HTR-8/SVneo (cell line): ENCODE data around the gene MED14.
"Not testable (repeated sequence)": the region's sequence is repeated elsewhere in the genome, so short reads cannot be mapped to it uniquely, and the experiment has no call there.

ENCODE experiments used
- DNase-seq: peaks from one replicate; pipeline ENCODE4 v3.0.0; 2011; ENCODE audit warnings: low spot score, mixed read lengths; ENCODE audit not compliant: insufficient read length
- FAIRE-seq: peaks from 2 replicates; lab custom pipeline; 2011; peaks lifted over from hg19 to GRCh38; lab: Jason Lieb, UNC

The MED14 gene

DNA sequence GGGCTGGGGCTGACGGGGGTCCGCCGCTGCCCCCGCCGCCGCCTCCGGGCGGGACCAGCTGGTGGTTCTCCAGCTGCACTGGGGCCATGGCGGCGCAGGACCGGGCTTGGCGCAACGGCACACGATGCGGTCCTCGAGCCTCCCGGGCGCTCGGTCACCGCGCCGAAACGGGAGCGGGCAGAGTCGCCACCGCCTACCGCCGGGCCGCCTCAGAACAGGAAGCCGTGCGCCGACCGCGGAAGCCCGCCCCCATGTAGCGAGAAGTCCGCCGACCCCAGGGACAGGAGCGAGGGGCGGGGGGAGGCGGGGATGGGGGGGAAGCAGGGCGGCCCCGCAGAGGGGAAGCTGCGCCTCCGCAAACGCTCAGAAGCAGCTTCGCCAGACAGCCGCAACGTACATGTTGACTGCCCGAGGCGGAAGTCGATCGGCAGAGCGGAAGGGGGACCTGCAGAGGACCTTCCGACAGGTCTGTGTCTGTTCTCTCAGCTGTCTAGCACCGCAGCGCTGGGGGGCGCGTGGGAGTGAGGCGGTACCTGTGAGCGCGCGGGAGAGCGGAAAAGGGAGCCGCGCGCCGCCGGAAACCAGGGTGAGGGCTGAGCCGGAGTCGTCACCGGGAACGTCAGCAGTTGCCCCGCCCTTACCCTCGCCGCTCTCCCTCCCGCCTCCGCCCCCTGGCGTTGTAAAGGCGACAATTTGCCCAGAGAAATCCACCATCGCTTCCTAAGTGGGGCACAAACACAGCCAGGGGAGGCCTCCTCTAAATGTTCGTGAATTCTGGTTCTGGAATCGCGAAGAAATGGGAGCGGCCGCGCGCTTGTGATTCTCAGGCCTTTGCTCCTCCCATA is at the start of gene MED14:
MED14 (minus strand) TSS at position 218 of the 845 bp plus-strand sequence; CDS start at position 88, 130 bp downstream.
- FAIRE-seq (peak; percentile 94), DNase-seq (peak; percentile 70)

DNA sequence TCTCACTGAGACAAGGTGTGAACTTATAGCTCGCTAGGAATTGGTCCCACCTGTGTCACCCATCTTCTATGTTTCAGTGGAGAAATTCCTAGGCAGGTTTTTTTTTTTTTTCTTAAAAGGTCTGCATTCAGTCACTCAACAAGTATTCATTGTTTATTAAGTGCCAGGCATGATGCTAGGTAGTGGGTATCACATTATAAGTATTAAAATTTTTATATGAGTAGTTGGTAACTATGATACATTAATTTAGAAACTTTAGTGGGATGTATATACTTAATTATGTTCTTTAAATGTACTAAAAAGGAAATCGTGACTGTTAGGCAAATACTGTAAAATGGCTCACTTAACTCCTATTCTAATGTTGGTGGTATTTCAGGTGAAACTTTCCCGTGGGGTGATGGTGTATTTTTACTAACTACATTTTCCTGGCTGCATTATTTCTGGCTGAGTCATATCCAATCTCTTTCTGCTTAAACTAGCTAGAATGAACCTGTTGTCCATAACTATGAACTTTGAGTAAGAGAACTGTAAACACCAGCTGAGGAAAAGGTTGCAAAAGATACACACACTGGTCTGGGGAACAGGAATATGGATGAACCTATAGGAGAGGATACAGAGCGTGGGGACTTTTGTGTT is 49.3 kb upstream of the MED14 start:
- no peak for DNase-seq
- no peak for FAIRE-seq

DNA sequence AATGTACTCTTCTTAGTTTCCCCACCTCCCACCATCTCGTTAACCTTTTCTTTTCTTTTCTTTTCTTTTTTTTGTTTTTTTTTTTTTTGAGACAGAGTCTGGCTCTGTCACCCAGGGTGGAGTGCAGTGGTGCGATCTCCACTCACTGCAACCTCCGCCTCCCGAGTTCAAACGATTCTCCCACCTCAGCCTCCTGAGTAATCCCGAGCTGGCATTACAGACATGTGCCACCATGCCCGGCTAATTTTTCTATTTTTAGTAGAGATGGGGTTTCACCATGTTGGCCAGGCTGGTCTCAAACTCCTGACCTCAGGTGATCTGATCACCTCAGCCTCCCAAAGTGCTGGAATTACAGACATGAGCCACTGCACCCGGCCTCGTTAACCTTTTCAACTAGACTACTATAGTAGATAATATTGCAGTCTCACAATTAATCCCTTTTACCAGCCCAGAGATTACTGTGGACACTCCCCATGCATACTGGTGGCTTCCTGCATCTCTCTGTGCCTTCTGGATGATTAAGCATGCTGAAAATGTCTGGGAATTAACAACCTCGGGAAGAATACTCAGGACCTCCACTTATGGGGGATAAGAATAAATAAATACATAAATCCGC is 47.4 kb upstream of the MED14 start:
- DNase-seq, FAIRE-seq: not testable (repeated sequence)

DNA sequence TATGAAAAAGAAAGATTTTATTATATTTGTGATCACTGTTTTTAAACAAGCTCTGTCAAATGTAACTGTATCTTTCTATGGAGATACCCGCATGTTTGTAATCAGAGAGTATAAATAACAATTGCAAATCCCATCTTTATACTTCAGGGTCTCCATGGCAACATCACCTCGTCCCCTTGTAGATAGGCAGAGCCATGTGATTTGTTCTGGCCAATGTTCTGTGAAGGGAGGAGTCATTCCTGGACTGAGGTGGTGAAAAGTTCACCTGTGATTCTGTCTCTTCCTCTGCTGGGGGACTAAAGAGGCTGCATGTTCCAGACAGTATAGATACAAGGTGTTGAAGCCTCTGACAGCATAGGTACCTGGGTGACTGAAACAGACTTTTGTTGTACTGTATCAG is 45.6 kb upstream of the MED14 start:
- DNase-seq (no peak), FAIRE-seq (no peak)

DNA sequence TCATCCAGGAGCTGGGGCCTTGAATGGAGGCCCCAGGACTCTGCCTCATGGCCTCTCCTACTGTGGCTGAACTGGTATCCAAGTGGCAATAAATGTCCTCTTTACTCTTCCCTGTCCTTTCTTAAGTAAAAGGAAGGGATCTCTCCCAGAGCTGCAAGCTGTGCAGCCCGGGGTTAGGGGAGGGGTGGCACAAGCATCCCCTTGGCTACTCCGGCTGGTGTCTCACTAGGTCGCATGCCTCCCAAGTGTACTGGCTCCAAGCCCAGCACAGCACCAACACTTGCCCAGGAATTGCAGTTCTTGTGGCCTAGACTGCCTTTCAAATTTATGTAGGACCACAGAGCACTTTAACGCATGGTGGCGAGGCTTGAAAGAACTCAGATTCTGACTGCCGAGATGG is 44.7 kb upstream of the MED14 start:
- DNase-seq (no peak), FAIRE-seq (peak; percentile 33)

DNA sequence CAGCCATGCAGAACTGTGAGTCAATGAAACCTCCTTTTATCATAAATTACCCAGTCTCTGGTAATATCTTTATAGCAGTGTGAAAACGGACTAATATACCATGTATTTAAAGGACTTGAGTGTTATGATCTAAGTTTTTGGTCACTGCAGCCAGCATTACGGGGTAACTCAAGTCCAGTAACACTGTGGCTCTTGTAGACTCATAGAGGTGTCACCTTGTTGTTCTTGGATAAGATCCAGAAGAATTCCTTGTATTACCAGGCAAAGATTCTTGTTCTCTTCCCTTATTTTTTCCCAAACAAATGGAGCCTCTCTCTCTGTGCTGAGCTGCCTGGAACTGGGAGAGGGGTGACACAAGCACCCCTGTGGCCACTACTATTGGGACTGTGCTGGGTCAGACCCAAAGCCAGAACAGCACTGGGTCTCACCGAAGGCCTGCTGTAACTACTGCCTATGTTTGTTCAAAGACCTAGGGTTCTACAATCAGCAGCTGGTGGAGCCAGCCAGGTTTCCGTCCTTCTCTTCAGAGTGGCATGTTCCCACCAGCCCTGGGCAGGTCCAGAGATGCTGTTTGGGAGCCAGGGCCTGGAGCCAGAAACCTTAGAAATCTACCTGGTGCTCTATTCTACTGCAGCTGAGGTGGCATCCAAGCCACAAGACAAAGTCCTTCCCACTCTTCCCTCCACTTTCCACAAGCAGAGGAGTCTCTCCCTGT is 43.7 kb upstream of the MED14 start:
- DNase-seq = no peak
- no peak for FAIRE-seq

DNA sequence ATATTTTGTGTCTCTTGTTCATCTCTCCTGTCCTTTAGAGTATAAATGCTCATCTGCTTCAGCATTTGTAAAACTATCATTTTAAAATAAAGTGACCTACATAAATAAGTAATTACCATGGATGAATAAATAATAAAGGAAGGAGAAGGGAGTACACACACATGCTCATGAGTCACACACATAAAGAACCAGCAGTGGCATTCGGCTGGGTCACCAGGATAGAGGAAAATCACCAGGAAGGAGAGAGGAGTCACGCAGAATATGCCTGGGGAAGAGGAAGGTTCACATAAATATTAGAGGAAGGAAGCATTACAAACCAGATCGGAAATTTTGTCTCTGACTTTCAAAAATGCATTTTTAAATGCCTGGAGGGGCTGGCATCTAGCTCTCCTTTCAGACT is 38.5 kb upstream of the MED14 start:
- FAIRE-seq = no peak

DNA sequence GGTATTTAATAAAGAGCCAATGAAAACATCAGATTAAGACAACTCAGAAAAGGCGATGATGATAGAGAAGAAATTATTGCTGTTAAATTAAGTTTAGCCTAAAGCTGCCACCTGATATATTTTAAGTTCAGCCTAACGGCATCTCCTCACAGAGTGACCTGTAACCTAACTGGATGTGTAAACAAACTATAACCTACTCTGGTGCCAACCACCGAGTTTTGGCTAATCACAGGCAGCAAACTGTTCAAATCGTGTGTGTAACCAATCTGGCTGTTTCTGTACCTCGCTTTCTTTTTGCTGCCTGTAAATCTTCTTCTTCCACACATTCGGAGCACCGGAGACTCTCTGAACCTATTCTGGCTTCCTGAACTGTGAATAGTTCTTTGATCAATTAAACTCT is 37.8 kb upstream of the MED14 start:
- DNase-seq = no peak
- no peak for FAIRE-seq

More for the DNA sequence above, 38.5 kb upstream of the MED14 start:
- no peak for DNase-seq

DNA sequence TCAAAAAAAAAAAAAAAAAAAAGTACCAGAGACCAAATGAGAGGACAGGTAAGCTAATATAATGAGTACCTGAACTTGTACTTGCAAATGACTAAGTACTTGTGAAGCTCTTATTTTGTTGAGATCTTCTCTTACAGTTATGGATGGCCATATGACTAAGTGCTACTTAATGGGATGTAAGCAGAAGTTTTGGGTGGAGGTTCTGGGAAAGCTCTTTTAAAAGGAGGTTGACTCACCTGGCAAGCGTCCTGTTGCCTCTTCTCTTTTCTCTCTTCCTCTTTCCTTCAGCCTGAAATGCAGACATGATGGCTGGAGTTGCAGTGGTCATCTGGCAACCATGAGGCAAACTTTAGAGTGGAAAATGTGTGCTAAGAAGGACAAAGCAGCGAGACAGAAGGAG is 36.9 kb upstream of the MED14 start:
- FAIRE-seq (no peak), DNase-seq (no peak)

DNA sequence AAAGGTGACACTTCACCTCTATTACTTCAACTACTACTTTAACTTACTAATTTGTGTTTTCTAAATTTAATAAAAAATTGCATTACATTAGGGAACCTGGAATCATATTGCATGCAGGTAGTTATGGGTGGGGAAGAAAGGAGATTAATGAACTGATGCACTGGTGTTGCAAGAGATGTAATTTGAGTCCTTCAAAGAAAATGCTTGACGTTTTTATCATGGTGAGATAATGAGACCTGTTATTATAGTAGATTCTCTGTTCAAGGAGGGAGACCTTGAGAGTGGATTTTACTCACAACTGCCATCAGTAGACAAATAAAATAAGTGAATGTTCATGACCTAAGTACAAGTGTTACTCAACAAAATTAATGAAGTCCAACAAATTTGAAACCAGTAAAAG is 26.4 kb upstream of the MED14 start:
- DNase-seq (no peak), FAIRE-seq (no peak)

DNA sequence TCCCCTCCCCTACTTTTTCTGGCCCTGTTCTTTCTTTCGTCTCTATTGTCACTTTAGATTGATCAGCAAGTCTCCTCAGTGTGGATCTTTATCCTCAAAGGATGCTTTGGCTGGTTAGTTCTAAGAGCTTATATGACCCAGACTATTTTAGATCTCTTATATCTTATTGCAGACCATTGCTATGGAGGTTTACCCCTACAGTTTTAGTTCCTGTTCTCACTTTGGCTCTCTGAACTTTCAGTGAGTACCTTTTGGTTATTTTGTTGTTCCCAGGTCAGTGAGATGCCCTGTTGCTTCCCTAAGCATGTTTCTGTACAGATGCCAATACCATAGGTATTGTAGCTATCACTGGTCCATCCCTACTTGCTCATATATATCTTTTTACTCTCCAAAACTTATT is 24.0 kb upstream of the MED14 start:
- DNase-seq = no peak
- no peak for FAIRE-seq

DNA sequence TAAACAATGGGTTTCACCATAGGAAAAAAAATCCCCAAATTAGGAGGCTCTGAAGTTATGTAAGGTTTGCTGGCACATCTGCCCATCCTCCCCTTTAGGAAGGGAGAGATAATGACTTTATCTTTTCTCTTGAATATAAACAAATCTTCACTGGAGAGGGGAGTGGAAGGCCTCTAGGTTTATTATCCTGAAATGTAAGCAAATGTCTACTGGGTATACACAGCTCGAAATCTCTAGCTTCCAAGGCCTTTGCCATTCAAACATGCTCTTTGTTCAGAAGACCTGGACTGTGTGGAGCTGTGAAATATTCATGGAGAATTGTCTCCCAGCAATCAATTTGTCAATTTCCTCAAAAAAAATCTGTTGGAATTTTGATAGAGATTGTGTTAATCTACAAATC is 21.7 kb upstream of the MED14 start:
- FAIRE-seq = no peak
- DNase-seq = no peak

DNA sequence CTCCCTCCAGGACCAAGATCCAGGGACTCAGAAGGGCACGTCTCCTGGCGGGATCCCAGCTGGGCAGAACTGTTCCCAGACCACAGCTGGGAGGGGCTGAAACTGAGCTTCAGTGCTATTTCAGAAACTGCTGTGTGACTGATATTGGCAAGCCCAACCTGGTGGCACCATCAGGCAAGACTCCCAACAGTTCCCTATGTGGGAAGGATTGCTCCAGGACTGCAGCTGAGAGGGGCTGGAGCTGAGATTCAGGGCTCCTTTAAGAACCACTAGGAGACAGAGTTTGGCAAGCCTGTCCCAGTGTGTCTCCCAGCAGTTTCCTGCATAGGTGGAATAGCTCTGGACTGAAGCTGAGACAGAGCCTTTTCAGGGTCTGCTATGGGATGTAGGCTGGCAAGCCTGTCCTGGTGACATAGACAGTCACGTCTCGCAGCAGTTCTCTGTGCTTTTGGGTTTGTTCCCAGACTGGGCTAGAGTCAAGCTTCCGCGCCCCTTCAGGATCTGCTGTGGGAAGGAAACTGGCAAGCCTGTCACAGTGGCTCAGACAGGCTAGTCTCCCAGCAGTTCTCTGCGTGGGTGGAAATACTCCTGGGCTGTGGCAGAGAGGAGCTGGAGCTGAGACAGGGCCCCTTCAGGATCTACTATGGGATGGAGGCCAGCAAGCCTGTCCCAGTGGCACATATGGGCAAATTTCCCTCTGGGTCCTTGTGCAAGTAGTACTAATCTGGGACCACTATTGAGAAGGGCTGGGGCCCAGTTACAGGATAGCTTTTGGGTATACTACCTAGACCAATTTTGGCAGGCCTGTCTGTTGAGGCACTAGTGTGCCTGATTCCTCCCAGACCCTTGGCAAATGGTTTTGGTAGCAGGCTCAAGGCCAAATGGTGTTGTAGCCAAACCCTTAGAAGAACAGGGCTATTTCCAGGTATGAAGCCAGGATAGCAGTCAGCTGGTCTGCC is 20.2 kb upstream of the MED14 start:
- DNase-seq (no peak), FAIRE-seq (no peak)

DNA sequence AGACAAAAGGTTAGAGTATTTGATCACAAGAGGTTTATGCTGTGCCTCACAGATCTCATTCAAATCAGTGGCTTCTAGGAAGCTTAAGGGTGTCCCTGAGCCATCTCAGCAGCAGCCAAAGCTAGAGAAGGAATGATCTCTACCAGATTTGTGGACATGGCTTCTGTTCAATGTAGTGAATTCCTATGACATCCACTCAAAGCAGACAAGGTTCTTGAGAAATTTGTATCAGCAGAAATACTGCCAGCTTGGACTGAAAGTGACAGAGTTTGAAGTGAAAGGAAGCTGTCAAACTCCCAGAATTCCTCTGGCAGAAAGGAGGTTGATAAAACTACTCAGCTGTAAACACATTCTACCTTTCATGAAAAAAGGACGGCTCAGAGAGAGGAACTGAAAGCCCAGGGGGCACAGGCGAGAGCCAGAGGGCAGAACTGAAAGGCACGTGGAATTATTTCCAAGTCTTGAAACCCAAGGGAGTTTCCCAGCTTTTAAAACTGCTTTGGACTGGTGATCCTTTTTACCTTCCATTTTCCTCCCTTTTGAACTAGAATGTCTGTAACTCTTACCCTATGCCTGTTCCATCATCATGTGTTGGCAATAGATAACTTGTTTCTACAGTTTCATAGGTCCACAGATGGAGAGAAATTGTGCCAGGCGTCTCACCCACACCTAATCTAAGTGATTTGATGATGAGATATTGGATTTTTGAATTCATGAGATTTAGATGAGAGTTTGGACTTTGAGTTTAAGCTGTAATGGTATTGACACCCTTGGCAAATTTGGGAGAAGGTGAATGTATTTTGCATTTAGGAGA is 14.5 kb upstream of the MED14 start:
- FAIRE-seq (no peak), DNase-seq (no peak)

DNA sequence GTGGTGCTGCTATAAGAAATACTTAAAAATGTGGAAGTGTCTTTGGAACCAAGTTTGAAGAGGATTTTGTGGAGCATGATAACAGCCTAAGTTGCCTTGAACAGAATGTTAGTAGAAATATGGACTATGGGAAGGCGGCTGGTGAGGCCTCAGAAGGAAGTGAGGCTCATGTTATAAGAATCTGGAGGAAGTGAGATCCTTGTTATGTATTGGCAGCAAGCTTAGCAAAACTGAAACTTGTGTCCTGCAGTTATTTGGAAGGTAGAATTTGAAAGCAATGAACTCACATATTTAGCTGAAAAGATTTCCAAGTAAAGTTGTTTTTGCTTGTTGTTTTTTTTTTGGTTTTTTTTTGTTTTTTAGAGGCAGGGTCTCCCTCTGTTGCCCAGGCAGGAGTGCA is 13.6 kb upstream of the MED14 start:
- FAIRE-seq (no peak), DNase-seq (no peak)

DNA sequence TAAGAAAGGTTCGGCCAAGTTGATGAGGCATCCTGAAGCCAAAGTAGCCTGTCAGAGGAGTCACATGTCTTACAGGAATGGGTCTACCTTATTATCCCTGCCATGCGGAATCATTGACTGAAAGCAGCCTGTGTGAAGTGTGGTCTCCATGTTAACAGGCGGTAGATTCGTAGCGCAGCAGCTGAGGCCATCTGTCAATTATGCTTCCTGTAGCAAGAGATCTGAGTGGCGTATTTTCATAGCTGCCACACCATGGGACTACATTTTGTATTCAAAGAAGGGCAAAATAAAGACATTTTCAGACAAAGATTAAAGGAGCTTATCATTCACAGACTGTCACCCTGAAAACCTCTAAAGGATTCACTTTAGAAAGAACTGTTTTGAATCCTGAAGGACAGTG is 11.2 kb upstream of the MED14 start:
- FAIRE-seq = no peak
- DNase-seq = no peak

DNA sequence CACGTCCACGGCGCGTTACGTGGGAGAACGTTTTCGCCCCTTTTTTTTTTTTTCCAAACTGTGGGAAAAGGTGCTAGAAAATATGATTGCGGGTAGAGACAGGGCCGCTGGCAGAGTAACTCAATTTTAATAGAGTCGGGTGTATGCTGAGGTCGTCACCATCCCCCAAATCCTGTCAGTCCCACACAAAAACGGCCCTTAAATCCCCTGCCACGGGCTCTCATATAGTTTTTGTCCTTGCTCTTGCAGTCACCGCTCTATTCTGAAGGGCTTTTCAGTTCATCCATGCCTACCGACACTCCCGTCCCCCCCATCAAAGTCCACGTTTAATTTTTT is 796 bp upstream of the MED14 start:
- DNase-seq (no peak), FAIRE-seq (no peak)

DNA sequence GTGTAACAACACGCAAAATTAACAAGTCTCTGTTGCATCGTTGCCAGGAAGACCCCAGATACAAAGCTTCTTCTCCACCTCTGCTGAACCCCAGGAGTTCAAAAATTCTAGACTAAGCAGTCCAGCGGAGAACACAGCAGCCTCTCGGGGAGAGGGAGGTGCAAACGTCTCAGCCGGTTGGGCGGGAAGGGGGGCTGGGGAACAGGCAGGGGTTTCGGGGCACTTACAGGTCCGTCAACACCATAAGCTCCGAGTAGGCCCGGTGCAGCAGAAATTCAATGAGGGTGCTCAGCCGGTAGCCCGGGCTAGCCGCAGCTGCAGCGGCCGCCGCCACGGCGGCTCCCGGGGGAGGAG is 394 bp downstream of the MED14 start:
- FAIRE-seq = no peak
- DNase-seq = peak; percentile 9

DNA sequence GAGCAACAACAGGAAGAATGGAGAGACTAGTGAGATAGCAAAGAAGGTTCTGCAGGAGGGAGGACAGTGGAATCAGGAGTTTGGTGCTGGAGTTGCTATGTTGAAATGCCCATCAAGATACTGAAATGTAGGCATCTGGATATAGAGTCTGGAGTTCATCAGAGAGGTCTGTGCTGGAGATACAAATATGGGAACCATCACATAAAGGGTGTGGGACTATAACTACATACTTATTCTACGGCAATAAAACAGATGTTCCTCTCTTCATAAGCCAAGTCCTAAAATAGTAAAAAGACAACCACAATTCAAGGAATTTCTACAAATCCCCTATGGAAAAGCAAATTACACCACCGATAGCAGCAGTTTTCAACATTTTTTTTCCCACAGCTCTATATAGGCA is 1.6 kb downstream of the MED14 start:
- DNase-seq (no peak), FAIRE-seq (no peak)
